T47D (cell line): Measurements from ENCODE around the gene CKLF.
"Not testable (repeated sequence)": the region's sequence is repeated elsewhere in the genome, so short reads cannot be mapped to it uniquely, and the experiment has no call there.

Experiments
- DNase-seq, 2 experiments: peaks; one replicate each; pipeline versions ENCODE4 v3.0.0 to v3.0.0-alpha.2; 2011 to 2012; ENCODE audit warnings: low read depth in 1 of 2, low spot score in 1 of 2
- JUND ChIP-seq: IDR thresholded peaks from 2 replicates; pipeline ENCODE4 v1.6.1; 2012; ENCODE audit warnings: low read depth
- in situ Hi-C: cut with HindIII; loops from 2 replicates; pipeline ENCODE4 v1.10.0; 2016; ENCODE audit warnings: low sequenced_read_pairs, low pct_unique_long_range_greater_than_20kb

Gene CKLF

DNA sequence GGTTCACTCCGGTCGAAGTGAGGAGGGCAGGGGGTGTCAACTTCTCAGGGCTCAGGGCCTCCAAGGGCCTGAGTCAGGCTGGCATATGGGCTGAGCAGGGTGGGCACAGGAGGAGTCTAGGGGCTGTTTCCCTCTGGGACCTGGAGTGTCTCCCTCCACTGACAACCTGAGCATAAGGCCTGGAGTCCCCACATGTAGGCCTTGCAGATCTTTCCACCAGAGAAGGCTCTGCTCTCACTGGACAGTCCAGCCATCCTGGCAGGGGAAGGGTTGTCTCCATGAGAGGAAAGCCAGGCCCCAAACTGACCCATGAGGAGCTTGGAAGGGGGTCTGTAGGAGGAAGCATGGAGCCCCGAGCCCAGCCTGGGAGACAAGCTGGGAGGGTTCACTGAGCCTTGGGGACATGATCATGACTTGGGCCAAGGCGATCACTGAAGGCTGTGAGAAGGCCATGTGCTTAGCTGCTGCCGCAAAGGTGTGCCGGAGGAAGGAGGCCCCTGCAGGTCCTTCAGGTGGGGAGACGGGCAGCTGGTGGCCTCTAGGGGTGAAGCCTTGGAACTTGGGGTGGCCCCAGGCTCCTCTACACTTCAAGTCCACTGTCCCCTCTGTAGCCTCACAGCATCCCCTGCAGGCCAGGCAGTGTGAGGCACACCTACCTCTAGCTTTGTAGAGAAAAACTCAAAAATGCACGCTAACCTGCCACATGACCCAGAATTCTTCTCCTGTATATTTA, 36.8 kb downstream of the CKLF start:
- DNase-seq: peak in 1 of 2 experiments; percentile 30
- TF ChIP-seq JUND: no peak
- in situ Hi-C loops: no loop called here

DNA sequence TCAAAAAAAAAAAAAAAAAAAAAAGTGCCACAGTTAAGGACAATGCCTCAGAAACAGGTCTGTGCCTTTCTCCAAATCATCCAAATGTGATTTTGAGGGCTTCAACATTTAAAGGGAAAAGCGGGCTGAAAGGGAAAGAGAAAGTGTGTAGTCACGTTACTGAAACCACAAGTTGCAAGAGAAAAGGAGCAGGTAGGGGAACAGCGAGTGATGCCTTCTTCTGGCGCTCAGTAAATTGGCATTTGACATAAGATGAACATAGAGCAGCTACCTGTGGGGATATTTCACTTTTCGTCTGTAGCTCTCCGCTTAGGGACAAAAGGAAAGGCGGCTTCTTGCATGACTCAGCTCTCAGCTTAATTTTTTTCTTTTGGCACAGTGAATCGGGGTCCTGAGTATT, 37.9 kb downstream of the CKLF start:
- no peak for DNase-seq
- no peak for TF ChIP-seq JUND
- in situ Hi-C loops: no loop called here

DNA sequence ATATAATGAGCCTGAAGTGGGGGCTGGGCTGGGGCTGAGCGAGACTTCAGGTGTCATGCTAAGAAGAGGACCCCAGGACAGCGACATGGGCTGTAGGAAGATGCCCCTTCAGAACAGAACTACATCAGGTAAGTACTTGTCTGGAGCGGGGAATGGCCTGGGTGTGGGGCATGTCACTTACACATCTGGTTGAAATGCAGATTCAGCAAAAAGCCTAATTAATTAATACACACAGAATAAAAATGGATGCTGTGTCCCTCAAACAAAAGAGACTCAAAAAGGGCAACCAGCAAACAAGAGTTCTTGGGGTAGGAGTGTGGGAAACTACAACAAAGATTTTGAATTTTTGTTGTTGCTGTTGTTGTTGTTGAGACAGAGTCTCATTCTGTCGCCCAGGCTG, 38.6 kb downstream of the CKLF start:
- no peak for DNase-seq
- TF ChIP-seq JUND: no peak
- in situ Hi-C loops: no loop called here

DNA sequence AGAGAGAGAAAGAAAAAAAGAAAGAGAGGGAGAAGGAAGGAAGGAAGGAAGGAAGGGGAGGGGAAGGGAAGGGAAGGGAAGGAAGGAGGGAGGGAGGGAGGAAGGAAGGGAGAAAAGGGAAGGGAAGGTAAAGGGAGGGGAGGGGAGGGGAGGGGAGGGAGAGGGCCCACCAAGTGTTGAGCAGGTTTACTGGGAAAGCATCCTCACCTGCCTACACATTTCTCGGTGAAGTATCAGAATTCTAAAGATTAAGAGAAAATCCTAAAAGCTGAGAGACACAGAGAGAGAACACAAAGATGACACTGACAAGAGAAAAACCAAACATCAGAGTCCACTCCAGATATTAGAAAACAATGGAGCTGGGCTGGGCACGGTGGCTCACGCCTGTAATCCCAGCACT, 39.9 kb downstream of the CKLF start:
- in situ Hi-C loops: no loop called here
- no peak for TF ChIP-seq JUND
- no peak for DNase-seq

DNA sequence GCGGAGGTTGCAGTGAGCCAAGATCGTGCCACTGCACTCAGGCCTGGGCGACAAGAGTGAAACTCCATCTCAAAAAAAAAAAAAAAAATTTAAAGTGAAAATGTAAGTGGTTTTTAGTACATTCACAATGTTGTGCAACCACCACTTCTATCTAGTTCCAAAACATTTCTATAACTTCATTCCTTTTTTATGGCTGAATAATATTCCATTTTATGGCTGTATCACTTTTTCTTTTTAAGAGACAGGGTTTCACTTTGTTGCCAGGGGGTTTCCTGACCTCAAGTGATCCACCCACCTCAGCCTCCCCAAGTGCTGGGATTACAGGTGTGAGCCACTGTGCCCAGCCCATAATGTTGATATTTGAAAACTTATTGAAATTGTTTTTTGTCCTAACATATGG, 40.4 kb downstream of the CKLF start:
- TF ChIP-seq JUND: no peak
- in situ Hi-C loops: no loop called here
- DNase-seq: no peak

DNA sequence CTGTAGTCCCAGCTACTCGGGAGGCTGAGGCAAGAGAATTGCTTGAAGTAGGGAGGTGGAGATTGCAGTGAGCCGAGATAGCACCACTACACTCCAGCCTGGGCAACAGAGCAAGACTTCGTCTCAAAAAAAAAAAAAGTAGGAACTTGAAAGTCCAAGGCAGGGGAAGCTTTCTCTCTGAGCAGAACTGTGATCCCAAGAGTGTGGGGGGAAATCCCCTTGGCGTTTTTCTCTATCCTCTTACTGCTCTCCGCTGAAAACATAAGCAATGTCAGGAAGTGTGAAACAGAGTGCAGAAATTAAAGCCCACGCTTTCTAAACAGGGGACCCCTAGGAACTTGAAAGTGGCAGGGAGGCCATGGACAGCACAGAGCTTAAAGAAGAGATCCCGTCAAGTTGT, 42.4 kb downstream of the CKLF start:
- TF ChIP-seq JUND: no peak
- in situ Hi-C loops: no loop called here
- no peak for DNase-seq

DNA sequence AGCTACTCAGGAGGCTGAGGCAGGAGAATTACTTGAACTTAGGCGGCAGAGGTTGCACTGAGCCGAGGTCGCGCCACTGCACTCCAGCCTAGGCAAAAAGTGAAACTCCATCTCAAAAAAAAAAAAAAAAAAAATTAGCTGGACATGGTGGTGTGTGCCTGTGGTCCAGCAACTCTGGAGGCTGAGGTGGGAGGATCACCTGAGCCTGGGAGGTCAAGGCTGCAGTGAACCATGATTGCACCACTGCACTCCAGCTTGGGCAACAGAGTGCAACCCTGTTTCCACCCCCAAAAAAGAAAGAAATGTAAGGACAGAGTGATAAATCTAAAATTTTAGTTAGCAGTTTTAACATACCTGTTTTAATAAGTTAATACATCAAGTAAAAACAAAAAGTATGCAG, 44.2 kb downstream of the CKLF start:
- in situ Hi-C loops, DNase-seq: not testable (repeated sequence)

DNA sequence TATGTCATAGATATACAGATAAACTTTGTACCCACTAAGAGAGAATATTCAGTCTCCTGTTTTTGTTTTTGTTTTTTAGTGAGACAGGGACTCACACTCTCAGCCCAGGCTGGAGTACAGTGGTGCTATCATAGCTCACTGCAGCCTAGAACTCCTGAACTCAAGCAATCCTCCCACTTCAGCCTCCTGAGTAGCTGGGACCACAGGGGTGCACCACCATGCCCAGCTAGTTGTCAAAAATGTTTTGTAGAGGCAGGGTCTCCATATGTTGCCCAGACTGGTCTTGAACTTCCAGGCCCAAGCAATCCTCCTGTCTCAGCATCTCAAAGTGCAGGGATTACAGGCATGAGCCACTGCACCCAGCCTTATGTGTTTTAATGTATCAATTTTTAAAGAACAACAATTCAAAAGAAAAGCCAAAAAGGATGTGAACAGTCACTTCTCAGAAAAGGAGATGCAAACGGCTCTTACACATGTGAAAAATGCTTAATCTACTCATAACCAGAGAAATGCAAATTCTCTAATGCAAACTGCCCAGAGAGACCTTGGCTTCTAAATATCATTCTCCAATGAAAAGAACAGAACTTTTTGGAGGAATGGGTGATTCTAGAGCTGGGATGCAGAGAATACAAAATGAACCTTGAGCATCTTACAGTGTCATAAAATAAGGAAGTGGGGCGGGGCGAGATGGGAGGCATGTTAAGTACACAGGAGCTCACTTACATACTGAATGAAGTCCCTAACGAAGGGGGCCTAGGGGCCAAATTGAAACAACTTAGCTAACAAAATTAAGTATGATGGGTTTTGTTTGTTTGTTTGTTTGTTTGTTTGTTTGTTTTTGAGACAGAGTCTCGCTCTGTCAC, 44.8 kb downstream of the CKLF start:
- no peak for DNase-seq
- in situ Hi-C loops: no loop called here
- no peak for TF ChIP-seq JUND

DNA sequence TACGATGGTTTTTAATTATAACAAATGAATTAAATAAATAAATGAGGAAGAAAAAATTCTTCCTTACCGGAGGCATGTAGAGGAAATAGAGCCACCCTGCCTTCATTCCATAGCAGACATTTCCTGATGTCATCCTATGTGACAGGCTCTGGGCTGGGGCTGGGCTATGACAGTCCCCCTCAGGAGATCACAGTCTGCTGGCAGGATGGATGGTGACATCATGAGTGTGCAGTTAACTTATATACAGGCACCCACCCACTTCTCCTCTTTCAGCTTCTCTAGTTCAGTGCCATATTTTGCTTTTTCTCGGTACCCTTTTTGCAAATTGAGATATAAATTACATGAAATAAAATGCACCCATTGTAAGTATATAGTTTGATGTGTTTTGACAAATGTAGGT, 45.7 kb downstream of the CKLF start:
- DNase-seq: no peak
- TF ChIP-seq JUND: no peak
- in situ Hi-C loops: no loop called here

DNA sequence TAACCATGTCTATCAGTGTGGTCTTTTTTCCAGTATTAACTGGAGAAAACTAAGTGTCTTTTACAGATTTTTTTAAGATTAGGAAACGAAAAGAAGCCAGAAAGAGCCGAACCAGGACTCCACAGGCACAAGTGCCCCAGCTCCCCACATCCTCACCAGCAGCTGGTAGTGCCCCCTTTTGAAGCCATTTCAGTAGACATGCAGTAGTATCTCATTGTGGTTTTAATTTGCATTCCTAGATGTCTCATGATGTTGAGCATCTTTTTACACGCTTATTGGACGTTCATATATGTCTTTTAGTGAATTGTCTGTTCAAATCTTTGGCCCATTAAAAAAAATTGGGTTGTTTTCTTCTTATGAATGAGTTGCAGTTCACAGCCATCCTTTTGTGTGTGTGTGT, 47.4 kb downstream of the CKLF start:
- in situ Hi-C loops: no loop called here
- no peak for DNase-seq
- TF ChIP-seq JUND: no peak

DNA sequence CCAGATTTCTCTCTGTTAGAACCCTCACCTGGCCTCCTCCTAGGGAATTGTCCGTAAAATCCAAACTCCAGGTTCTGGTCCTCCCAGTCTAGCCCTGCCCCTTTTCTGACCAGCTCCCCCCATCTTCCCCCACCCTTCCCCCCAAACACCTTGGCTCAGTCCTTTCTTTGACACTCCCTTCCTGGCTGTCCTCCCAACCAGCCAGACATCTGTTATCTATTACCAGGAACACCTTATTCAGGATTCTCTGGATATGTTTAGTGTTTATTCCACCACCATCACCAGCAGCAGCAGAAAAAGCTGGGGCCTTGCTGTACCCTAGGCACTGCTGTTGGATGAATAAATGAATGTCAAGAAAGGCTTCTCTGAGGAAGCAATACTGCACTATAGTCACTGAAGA, 48.1 kb downstream of the CKLF start:
- in situ Hi-C loops: no loop called here
- DNase-seq: no peak
- no peak for TF ChIP-seq JUND

DNA sequence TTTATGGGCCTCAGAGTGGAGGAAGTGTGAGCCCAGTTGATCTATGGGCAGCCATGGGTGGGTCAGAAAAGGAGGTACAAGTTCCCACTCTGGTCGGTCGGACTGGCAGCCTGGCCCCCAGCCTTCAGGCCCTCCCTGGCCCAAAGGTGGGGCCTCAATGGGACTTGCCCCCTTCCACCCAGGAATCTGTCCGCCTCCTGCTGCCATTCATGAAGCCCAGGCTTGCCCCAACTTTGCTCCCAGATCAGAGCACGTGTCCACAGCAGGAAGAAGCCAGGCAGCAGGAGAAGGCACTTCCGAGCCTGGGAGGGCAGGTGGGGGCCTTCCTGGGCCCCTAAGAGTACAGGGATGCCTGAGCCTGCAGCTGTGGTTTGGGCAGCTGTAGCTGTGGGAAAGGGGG, 49.1 kb downstream of the CKLF start:
- DNase-seq: no peak
- in situ Hi-C loops: no loop called here
- TF ChIP-seq JUND: no peak

DNA sequence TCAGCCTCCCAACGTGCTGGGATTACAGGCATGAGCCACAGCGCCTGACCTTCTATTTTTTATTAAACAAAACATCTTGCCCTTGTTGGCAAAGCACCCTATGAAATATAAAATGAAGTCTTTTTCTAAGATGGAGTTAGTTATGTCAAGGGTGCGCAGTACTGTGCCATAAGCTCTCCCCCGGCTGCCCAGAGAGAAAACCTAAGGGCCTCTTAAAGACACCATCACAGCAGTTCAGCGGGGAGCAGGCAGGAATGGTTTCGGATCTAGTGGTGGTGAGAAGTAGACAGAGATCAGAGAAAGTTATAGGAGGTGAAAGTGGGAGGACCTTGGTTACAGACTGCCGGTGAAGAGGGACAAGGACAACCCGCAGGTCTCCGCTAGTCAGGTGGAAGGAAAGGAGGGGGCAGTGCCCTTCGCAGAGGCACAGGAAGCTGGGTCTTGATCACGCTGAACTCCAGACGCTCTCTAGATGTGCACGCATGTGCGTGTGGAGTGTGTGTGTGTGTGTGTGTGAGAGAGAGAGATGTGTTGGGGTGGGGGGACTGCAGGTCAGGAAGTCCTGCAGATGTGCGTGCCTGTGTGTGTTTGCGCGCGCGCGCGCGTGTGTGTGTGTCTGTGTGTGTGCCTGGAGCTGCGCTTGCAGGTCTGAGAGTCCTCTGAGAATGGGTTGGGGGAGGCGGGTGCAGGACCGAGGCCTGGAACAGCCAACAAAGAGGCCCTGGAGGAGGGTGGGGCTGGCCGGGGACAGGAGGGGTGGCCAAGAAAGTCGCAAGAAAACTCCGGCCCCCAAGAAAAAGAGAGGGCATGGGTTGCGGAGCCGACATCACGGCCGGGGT, 51.4 kb downstream of the CKLF start:
- in situ Hi-C loops: no loop called here
- DNase-seq: no peak
- TF ChIP-seq JUND: no peak
